GM13976 (cell line): ENCODE measurements around the gene CACNB4.

Experiments
- DNase-seq: peaks from one replicate; pipeline ENCODE4 v3.0.0; 2012; ENCODE audit warnings: low spot score
- in situ Hi-C: fragments of 300-500 bp; cut with MboI; formaldehyde crosslinking; loops from one replicate; pipeline ENCODE4 v1.12.0; 2022; ENCODE audit warnings: low sequenced_read_pairs, mixed read lengths, inconsistent platforms; ENCODE audit not compliant: unreplicated experiment
- TF ChIP-seq, protein P1 (sequence below): IDR thresholded peaks from 2 replicates; pipeline ENCODE4 v1.5.1; 2012; ENCODE audit warnings: borderline replicate concordance, mild to moderate bottlenecking; ENCODE audit not compliant: insufficient read depth; ENCODE audit errors: extremely low read depth, missing control alignments, control extremely low read depth

CACNB4 gene

GRCh38 chr2:151953467-151953866 lies 145.4 kb downstream of the CACNB4 start:
- in situ Hi-C loops = no loop called here

DNA sequence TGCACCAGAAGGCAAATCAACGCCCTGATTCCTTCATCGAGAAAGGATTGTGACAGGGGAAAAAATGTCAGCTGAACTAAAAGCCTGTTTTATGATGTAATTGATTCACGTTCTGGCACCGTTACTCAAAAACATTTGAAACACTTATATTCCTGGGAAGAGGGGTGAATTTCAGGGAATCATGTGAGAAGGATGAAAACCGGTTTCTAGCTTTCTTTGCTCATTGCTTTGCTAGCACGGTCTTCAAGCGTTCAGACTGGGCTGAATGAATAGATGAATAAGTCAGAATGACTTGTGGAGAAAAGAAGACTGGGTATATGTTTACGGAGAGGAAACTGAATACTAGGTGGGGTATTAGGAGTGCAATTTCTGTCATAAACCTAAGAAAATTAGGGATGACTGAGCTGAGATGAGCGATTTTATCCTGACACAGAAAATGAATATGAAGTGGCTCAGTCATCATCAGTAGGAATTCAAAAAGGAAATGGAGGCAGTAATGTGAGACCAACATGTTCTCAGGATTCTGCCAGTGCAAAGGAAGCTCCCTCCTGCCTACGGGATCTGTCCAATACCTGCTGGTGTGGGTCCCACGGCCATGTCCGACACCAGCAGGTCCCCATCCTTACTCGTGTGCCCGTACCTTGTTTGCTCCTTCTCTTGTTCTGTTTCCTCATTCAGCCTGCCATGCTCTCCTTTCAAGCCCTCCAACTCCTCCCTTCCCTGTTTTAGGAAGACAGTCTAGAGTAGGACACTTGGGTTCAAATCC lies 146.0 kb downstream of the CACNB4 start:
- DNase-seq = no peak
- TF ChIP-seq, protein P1, sequence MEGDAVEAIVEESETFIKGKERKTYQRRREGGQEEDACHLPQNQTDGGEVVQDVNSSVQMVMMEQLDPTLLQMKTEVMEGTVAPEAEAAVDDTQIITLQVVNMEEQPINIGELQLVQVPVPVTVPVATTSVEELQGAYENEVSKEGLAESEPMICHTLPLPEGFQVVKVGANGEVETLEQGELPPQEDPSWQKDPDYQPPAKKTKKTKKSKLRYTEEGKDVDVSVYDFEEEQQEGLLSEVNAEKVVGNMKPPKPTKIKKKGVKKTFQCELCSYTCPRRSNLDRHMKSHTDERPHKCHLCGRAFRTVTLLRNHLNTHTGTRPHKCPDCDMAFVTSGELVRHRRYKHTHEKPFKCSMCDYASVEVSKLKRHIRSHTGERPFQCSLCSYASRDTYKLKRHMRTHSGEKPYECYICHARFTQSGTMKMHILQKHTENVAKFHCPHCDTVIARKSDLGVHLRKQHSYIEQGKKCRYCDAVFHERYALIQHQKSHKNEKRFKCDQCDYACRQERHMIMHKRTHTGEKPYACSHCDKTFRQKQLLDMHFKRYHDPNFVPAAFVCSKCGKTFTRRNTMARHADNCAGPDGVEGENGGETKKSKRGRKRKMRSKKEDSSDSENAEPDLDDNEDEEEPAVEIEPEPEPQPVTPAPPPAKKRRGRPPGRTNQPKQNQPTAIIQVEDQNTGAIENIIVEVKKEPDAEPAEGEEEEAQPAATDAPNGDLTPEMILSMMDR = no peak
- in situ Hi-C loops = no loop called here

More at GRCh38 chr2:151953467-151953866, 145.4 kb downstream of the CACNB4 start:
- no peak for DNase-seq
- TF ChIP-seq, protein P1 = no peak

DNA sequence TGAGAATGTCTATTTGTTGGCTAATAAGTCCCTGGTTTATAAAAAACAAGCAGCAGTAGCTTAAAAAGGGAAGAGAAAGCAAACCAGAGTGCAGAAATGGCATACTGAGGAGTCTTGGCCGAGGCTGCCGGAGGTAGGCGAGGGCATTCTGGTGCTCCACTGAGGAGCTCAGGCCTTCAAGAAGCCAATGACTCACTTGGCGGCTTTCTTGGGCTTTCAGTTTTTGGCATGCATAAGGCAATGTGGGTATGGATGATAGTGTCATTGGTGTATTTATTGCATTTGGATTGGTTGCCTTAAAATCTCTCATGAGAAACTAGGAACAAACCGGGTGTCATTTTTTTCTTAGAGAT lies 151.1 kb downstream of the CACNB4 start:
- in situ Hi-C loops = no loop called here
- DNase-seq = no peak
- TF ChIP-seq, protein P1 = no peak

DNA sequence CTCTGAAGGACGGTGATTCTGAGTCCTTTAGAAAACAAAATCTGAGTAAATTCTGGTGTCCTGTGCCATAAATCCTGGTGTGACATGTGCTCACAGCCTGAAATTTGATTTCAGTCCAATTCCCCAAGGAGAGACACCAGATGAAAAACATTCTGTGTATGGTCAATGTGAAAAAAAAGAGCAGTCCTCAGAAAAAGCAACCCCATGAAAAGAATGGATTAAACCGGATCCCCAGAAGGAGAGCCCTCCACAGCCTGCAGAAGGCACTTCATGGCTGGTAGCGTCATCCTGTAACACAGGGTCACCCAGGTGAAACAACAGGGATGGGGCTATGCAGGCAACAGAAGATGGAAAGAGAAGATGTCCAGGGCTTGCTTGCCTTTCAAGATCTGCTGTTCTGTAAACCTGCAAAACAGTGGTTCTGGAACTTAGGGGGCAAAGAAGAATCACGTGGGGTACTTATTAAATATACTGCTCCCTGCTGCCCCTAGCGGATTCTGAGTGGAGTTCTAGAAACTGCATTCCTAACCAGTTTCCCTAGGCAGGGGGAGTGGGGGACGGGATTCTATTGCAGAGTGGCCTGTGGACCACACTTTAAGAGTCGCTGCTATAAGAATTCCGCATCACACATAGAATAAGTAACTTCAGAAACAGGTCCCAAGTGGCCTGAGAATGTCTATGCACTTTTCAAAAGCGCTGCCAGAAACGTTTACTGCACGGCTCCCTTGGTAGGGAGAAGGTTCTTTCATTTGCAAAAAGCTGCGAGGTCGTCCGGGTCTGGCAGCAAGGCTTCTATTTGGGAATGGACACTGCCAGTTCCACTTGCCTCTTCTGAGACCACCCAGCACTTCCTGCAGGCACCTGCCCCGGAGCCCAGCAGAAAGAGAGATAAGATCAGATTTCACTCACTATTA lies 151.7 kb downstream of the CACNB4 start:
- TF ChIP-seq, protein P1 = peak; percentile 21
- in situ Hi-C loops = no loop called here
- DNase-seq = peak; percentile 42

GRCh38 chr2:151946250-151946884 lies 152.5 kb downstream of the CACNB4 start:
- TF ChIP-seq, protein P1 = no peak
- in situ Hi-C loops = no loop called here
- DNase-seq = no peak

- DNase-seq = no peak
- TF ChIP-seq, protein P1 = no peak
- in situ Hi-C loops = no loop called here
These were observed 153.2 kb downstream of the CACNB4 start for GRCh38 chr2:151945602-151946001.
